Measurements from ENCODE around the gene DLL3. TPM values are rescaled to one million over a fixed set of nuclear protein-coding genes. Genes with fewer than 3 reads are reported as not detected.

DLL3 gene
- polyA plus RNA-seq, 1 donor from 2014 or later, result 35.5 TPM

DNA sequence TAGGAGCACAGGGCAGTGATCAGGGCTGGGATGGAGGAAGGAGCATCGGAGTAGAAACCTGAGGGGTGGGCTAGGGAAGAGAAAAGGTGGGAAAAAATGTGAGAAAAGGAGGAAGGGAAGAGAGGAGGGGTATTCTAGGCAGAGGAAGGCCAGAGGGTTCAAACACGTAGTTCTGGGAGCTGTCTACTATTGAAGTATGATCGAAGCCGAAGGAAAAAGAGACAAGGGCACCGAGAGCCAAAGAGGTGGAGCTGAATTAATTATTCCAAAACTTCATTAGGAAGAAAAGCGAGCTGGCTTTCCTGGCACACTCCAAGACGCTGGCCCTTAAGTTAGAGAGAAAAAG is 7.8 kb downstream of the DLL3 start:
- no peak overlapping the region for H3K9ac ChIP-seq (ENCODE audit: low read length)
- no peaks in the 10 kb centered on the region for H3K79me2 ChIP-seq (replicated peaks; ENCODE audit: insufficient read depth, low read length)
- H3K9me2 ChIP-seq (ENCODE audit: insufficient read depth, low read length), result no peaks in the 10 kb centered on the region
- no peaks in the 10 kb centered on the region for H4K20me1 ChIP-seq (ENCODE audit: insufficient read depth)
- TF ChIP-seq SMC3 (conservative IDR thresholded peaks at IDR 0.05; ENCODE audit: poor library complexity) (no peak), EZH2 (IDR thresholded peaks at IDR 0.05; ENCODE audit: borderline replicate concordance, insufficient read depth, low read length, poor library complexity, severe bottlenecking) (no peak), POLR2AphosphoS5 (IDR thresholded peaks at IDR 0.05) (no peak), CTCF (IDR thresholded peaks at IDR 0.05; ENCODE audit: poor library complexity, severe bottlenecking) (no peak)
- no peak overlapping the region for H3K27ac ChIP-seq (ENCODE audit: low read length)
- H3K9me3 ChIP-seq (ENCODE audit: low read length), result no peaks in the 10 kb centered on the region
- peak overlapping the region; percentile 45 for H2AFZ ChIP-seq (ENCODE audit: low read depth, low read length)
- no peaks in the 10 kb centered on the region for H3K36me3 ChIP-seq (ENCODE audit: insufficient read depth, low read length)
- H3F3A ChIP-seq (ENCODE audit: insufficient read depth, low read length, poor library complexity, severe bottlenecking), result no peaks in the 10 kb centered on the region
- no peak overlapping the region for H3K4me2 ChIP-seq (ENCODE audit: low read length)
- peak overlapping the region; percentile 84 for H3K4me3 ChIP-seq (ENCODE audit: low read length)
- no peaks in the 10 kb centered on the region for H3K27me3 ChIP-seq (ENCODE audit: insufficient read depth, low read depth, low read length)

- Histone ChIP-seq H3K9me2 (ENCODE audit: insufficient read depth, low read length) (no peaks in the 10 kb centered on the region), H3K36me3 (ENCODE audit: insufficient read depth, low read length) (no peaks in the 10 kb centered on the region), H3K27ac (ENCODE audit: low read length) (peak overlapping the region; percentile 37), H3K9me3 (ENCODE audit: low read length) (no peaks in the 10 kb centered on the region), H3K4me2 (ENCODE audit: low read length) (peak overlapping the region; percentile 62), H4K20me1 (ENCODE audit: insufficient read depth) (no peaks in the 10 kb centered on the region), H3K4me3 (ENCODE audit: low read length) (peak overlapping the region; percentile 84), H3K9ac (ENCODE audit: low read length) (peak overlapping the region; percentile 65), H2AFZ (ENCODE audit: low read depth, low read length) (peak overlapping the region; percentile 69), H3F3A (ENCODE audit: insufficient read depth, low read length, poor library complexity, severe bottlenecking) (no peaks in the 10 kb centered on the region), H3K79me2 (replicated peaks; ENCODE audit: insufficient read depth, low read length) (no peaks in the 10 kb centered on the region), H3K27me3 (ENCODE audit: insufficient read depth, low read depth, low read length) (no peaks in the 10 kb centered on the region)
- TF ChIP-seq REST (IDR thresholded peaks at IDR 0.05; ENCODE audit: borderline replicate concordance), result peak; percentile 24
- no peak for TF ChIP-seq TAF1 (IDR thresholded peaks at IDR 0.05; ENCODE audit: low read depth)
- peak; percentile 95 for TF ChIP-seq MXI1 (conservative IDR thresholded peaks at IDR 0.05; ENCODE audit: poor library complexity, severe bottlenecking)
- TF ChIP-seq SMC3 (conservative IDR thresholded peaks at IDR 0.05; ENCODE audit: poor library complexity), result peak; percentile 18
- no peak for TF ChIP-seq EZH2 (IDR thresholded peaks at IDR 0.05; ENCODE audit: borderline replicate concordance, insufficient read depth, low read length, poor library complexity, severe bottlenecking)
- no peak for TF ChIP-seq RAD21 (conservative IDR thresholded peaks at IDR 0.05)
- peak; percentile 51 for TF ChIP-seq POLR2AphosphoS5 (IDR thresholded peaks at IDR 0.05)
- TF ChIP-seq CTCF (IDR thresholded peaks at IDR 0.05; ENCODE audit: poor library complexity, severe bottlenecking), result no peak
- peak; percentile 32 for TF ChIP-seq EP300 (conservative IDR thresholded peaks at IDR 0.05; ENCODE audit: poor library complexity, severe bottlenecking)
Observed at GRCh38 chr19:39506944-39507714, 8.4 kb downstream of the DLL3 start.
